Skin of body (tissue), 2 donors: Measurements from ENCODE around the gene ZNF500. TPM values are rescaled to one million over a fixed set of nuclear protein-coding genes. Genes with fewer than 3 reads are reported as not detected.
"Not testable (repeated sequence)": the region's sequence is repeated elsewhere in the genome, so short reads cannot be mapped to it uniquely, and the experiment has no call there.

ENCODE experiments used
- DNase-seq: peaks from one replicate; lab custom pipeline; 2025; lab: John Stamatoyannopoulos, UW
- total RNA-seq: library from RNA; depleted of rRNA; stranded (reverse); fragments of >200 nt; gene quantifications from one replicate; pipeline ENCODE4 v1.2.3, GENCODE V29; 2014

ZNF500 gene
- total RNA-seq, 1 donor from 2014 or later: 5.5 TPM

DNA sequence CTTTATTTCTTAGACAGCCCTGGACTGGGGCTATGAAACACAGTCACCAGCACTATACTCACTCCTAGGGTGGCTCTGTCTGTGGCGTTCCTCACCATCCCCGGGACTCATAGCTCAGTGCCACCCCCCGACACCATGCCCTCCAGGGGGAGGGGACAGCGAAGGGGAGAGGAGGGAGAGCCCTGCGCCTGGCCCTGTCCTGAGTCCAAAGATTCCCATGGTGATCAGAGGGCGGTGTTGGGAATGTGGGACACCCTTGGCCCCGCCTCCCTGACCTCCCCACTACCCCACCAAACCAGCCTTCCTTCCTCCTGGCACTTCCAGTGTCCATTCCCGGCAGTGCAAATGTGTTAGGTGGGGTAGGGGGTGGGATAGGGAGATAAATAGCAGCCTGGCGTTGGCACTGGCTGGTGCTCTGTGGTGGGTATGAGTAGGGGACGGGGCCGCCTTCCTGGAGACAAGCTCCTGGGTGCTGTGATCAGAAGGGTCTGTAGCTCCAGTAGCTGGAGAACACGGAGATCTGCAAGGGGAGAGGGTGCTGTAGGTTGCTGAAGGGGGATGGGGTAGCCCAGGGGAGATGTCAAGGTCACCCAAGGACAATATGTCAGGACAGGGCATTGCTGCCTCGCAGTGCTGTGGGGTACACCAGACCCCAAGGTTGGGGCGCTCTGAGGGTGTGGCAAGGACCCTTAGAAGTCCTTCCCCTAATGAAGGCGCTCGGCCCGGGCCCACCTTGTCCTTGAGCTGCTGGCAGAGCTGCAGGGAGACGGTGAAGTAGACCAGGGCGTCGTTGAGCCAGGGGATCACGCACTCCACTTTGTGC lies 30.2 kb upstream of the ZNF500 start:
- no peak for DNase-seq

DNA sequence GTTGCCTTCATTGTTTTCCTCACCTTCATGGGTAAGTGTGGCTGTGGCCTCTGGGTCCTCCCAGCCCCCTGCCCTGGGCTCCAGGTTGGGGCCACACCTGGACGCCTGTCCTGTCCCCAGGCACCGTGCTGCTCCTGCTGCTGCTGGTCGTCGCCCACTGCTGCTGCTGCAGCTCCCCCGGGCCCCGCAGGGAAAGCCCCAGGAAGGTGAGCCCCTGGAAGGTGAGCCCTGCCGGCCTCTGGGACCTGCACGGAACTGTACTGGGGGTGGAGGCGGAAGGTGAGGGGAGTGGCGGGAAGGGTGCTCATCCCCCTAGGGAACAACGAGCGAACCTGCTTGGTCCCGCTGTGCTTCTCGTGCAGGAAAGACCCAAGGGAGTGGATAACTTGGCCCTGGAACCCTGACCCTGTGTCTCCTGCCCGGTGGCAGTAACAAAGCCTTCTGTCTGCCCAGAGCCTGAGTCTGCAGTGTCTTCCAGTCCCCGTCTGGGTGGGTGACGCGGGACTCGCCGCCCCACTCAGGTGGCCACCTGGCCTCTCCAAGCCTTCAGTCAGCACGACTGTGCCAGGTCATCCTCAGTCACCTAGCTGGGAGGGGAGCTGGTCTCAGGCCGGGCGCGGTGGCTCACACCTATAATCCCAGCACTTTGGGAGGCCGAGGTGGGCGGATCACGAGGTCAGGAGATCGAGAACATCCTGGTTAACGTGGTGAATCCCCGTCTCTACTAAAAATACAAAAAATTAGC lies 29.0 kb upstream of the ZNF500 start:
- DNase-seq: no peak

- DNase-seq: no peak
Observed at GRCh38 chr16:4795181-4795827, 28.3 kb upstream of the ZNF500 start, which contains the start of gene SMIM22. TSS of gene SMIM22 (plus strand) at chr16:4795369. CDS start at chr16:4795735, 366 bp downstream.

- DNase-seq: no peak
Observed at GRCh38 chr16:4792951-4793513, 26.1 kb upstream of the ZNF500 start.

DNA sequence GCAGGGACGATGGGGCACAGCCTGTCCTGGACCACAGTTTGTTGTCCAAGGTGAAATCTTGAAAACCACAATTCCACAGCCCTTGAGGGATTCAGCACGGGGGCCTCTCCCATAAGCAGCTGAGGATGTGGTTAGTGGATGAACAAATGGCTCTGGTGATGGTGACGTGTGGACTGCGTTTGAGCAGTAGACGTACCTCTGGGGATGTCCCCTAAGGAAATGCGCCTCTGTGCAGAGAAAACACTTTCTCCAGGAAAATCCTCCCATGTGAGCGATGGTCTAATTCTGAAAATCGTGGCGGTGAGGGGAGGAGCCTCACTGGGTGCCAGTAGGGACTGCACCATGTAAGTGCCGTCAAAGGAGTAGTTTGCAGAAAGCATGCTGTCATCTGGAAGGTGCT lies 23.9 kb upstream of the ZNF500 start:
- DNase-seq: no peak

DNA sequence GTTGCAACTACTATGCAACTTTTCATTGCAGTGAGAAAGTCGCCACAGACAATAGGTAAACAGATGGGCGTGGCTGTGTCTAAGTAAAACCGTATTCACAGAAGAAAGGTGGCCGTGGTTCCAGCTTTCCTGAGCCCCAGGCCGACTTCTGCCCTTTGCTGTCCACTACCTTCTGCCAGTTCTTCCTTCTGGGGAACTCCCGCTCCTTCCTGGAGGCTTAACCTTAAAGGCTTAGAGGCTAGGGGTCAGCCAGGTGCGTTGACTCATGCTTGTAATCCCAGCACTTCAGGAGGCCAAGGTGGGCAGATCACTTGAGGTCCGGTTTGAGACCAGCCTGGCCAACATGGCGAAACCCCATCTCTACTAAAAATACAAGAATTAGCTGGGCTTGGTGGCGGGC lies 23.3 kb upstream of the ZNF500 start:
- DNase-seq: no peak

DNA sequence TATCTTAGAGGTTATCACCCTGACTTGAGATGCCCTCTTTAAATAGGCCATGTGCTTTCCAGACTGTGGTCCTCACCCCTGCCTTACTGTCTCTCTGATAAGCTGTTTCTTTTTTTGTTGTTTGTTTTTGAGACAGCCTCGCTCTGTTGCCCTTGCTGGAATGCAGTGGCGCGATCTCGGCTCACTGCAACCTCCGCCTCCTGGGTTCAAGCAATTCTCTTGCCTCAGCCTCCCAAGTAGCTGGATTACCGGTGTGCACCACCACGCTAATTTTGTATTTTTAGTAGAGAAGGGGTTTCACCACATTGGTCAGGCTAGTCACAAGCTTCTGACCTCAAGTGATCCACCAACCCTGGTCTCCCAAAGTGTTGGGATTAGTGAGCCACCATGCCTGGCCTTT lies 21.9 kb upstream of the ZNF500 start:
- no peak for DNase-seq

- DNase-seq: no peak
Observed at GRCh38 chr16:4788489-4788889, 21.5 kb upstream of the ZNF500 start.

DNA sequence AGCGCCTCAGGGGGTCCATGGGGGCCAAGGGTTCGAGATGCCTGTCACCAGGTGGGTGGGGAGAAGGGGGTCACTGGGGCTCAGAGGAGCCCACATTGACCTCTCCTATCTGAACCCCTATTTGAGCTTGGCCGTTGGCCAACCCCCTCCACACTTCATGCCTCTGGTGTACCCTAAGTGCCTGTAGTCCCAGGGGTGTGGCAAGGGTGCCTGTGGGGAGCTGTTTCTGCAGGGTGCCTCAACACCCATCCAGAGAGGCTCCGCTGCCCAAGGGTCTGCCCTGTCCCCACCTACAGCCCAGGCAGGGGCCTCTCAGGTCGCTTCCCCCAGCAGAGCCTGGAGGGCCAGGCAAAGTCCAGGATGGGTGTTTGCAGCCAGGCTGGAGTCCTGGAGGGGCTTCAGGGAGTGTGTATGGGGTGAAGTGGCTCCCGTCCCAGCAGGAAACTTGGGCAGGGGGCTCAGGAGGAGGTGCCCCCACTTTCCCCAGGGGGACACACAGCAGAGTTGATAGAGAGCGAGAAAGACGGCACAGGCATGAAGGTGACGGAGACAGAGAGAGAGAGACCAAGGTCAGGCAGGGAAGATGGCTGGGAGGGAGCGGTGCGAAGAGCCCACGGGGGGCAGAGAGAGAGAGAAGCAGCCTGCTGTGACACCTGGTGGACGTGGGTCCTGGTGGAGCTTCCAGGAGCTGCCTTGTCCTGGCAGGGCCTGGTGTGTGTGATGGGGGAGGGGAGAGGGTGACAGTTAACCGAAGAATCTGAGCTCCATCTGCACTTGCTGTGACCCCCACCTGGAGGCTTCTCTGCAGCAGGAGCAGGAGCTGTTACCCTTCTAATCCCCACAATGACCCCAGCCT lies 20.9 kb upstream of the ZNF500 start, which contains the start of gene SEPTIN12:
TSS of gene SEPTIN12 (minus strand) at position 719 of the 856 bp plus-strand sequence. CDS start at position 19, 700 bp downstream.
- no peak for DNase-seq

DNA sequence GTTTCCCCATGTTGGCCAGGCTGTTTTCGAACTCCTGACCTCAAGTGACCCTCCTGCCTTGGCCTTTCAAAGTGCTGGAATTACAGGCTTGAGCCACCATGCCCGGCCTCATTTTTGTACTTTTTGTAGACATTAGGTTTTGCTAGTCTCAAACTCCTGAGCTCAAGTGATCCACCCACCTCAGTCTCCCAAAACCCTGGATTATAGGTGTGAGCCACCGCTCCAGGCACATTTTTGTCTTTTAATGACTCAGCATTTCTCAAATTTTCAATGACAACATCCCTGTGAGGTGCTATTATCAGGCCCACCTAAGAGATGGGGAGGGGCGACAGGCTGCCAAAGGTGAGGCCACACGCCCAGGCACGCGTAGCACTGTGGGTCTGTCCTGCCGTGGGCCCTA lies 20.1 kb upstream of the ZNF500 start:
- DNase-seq: no peak

DNA sequence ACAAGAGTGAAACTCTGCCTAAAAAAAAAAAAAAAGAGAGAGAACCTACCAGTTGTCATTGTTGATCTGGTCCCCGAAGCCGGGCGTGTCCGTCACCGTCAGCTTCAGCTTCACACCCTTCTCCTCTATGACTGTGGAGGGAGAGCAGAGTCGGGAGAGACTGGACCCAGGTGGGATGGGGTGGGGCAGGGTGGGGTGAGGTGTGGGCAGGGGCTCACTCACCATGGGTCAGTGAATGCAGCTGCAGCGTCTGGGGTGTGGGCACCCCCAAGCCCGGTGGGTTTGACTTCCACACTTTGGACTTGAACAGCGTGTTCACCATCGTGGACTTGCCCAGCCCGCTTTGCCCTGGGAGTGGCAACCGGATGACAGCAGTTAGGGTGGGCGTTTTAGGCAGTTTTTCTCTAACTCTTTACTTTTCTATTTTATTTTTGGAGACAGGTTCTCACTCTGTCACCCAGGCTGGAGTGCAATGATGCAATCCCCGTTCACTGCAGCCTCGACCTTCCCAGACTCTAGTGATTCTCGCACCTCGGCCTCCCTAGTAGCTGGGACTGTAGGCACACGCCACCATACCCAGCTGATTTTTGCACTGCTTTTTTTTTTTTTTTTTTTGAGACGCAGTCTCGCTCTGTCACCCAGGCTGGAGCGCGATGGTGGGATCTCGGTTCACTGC lies 18.9 kb upstream of the ZNF500 start:
- DNase-seq: no peak

GRCh38 chr16:4784444-4784987 lies 17.6 kb upstream of the ZNF500 start:
- not testable (repeated sequence) for DNase-seq

DNA sequence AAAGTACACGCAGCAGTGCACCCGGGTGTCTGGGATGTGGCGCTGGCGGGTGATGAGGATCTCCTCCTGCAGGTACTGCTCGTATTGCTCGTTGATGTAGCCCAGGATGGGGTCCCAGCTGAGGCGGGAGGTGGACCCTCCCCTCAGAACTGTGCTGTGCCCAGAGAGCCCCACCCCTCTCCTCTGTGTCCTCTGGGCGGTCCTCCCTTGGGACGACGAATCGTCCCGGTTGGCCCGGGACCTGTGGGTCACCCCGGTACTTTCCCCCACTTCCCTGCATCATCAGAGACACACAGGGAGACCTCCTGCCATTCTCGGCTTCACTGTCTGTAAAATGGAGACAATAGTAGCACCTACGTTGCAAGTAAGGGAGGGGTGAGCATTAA lies 17.0 kb upstream of the ZNF500 start:
- DNase-seq: no peak

DNA sequence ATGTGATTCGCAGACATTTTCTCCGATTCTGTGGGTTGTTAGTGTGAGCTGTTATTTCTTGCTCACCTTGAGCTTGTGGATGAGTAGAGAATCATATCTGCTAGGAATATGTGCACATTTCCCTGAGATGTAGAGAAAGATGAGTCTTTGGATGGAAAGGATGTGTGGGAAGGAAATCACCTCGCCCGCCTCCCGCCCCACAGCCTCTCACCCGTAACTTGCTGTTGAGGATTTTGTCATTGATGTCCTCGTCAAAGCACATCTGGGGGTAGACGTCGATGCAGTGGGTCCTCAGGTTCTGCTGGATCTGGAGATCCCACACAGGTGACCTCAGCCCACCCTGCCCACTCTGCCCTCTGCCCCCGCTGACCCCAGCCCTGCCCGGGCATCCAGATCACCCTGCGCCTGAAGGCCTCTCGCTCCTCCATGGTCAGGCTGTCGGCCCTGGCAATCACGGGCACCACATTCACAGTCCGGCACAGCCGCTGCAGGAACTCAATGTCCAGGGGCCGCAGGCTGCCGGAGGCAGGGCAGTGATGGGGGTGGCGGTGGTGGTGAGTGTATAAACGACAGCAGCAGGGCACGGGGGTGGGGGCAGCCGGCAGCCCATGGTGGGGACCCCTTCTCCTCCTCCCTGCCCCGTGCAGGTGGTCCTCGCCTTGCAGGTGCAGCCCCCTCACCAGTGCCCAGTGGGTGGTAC lies 16.4 kb upstream of the ZNF500 start:
- DNase-seq: no peak

GRCh38 chr16:4780235-4780634 lies 13.3 kb upstream of the ZNF500 start:
- DNase-seq: no peak

DNA sequence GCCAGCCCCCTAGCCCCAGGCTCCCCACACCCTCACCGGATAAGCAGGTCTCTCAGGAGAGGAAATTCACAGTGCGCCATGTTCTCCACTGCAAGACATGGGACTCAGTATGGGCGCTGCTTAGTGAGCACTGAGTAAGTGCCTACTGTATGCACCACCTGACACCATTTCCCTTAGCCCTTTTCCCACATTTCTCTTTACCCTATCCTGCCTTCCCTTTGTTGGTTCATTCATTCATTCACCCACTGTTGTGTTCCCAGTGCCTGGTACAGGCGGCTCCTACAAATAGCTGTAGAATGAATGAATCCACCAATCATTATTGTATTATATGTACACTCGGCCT lies 11.1 kb upstream of the ZNF500 start:
- DNase-seq: no peak

- DNase-seq: no peak
Observed at GRCh38 chr16:4777339-4778049, 10.5 kb upstream of the ZNF500 start.

GRCh38 chr16:4776141-4776705 lies 9.3 kb upstream of the ZNF500 start:
- DNase-seq: no peak
